ENCODE measurements around the gene CMA1.

DNA sequence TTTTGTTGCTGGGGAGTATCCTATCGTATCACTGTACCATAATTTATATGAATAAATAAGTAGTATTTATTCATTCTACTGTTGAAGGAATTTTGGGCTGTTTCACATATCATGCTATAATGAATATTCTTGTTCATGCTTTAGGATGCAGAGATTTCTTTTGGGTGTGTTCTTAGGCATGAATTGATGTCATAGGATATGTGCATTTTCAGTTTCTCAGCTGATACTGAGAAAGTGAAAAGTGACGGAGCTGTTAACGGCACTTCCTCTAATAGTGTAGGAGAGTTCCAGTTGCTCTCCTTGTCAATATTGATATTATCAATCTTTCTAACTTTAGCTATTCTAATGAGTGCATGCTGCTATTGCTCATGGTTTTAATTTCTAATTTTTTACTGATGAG lies 42.3 kb downstream of the CMA1 start:
- TF ChIP-seq GATA3 (IDR thresholded peaks at IDR 0.05; ENCODE audit: low read depth, low read length) (no peak), GATA2 (IDR thresholded peaks at IDR 0.05; ENCODE audit: low read depth, low read length) (no peak)

Data from SH-SY5Y (cell line).